IMR-90 (cell line): Measurements from ENCODE around the gene CD276. TPM values are rescaled to one million over a fixed set of nuclear protein-coding genes. Genes with fewer than 3 reads are reported as not detected.

Experiments
- ATAC-seq: fragments of 200-7000 bp; cut with Tn5 transposase; 2 replicates; pipeline ENCODE4 v1.9.1; 2020; ENCODE audit warnings: low read depth, mild to moderate bottlenecking, moderate library complexity
- BruUV-seq: library from RNA; stranded (reverse); fragments of 400-500 nt; replicated peaks from 2 replicates; lab custom pipeline; 2021; lab: Mats Ljungman, UMichigan
- CTCF ChIA-PET: fragments of 300-600 bp; formaldehyde crosslinking; extraction: SDS; loops from one replicate; lab custom pipeline; 2021; ENCODE audit warnings: antibody characterized with exemption; lab: Yijun Ruan, JAX
- POLR2A ChIA-PET: fragments of 300-600 bp; sonication (Branson Sonifier 250); formaldehyde crosslinking; loops from one replicate; lab custom pipeline; 2022; ENCODE audit warnings: antibody characterized with exemption; ENCODE audit not compliant: unreplicated experiment; lab: Charles Lee
- DNase-seq: peaks from one replicate; pipeline ENCODE4 v3.0.0; 2013
- H2AFZ ChIP-seq: replicated peaks from 2 replicates; pipeline ENCODE3; 2013; ENCODE audit warnings: low read length, mild to moderate bottlenecking; ENCODE audit not compliant: poor library complexity
- H2AK5ac ChIP-seq: 2 replicates; pipeline ENCODE4 v1.6.1; 2013; ENCODE audit warnings: low read depth, low read length, inconsistent platforms
- H2AK9ac ChIP-seq: replicated peaks from 2 replicates; pipeline ENCODE3; 2013; ENCODE audit warnings: mild to moderate bottlenecking, low read depth, low read length, moderate library complexity; ENCODE audit not compliant: poor library complexity
- H2BK120ac ChIP-seq: 2 replicates; pipeline ENCODE4 v1.6.1; 2013; ENCODE audit warnings: low read depth, low read length, inconsistent platforms
- H2BK15ac ChIP-seq: 3 replicates; pipeline ENCODE4 v1.6.1; 2013; ENCODE audit warnings: low read depth, low read length, inconsistent platforms
- H2BK20ac ChIP-seq: 2 replicates; pipeline ENCODE4 v1.6.1; 2013; ENCODE audit warnings: low read depth, mild to moderate bottlenecking, inconsistent platforms, low read length, moderate library complexity
- H2BK5ac ChIP-seq: 2 replicates; pipeline ENCODE4 v1.6.1; 2013; ENCODE audit warnings: mild to moderate bottlenecking, low read depth, low read length, inconsistent platforms; ENCODE audit not compliant: poor library complexity, severe bottlenecking
- H3K14ac ChIP-seq: replicated peaks from 2 replicates; pipeline ENCODE4 v1.6.1; 2013; ENCODE audit warnings: low read depth, low read length, inconsistent platforms
- H3K18ac ChIP-seq: 2 replicates; pipeline ENCODE4 v1.6.1; 2013; ENCODE audit warnings: low read depth, low read length, control low read depth
- H3K23ac ChIP-seq: 2 replicates; pipeline ENCODE4 v1.6.1; 2013; ENCODE audit warnings: low read depth, low read length, inconsistent platforms
- H3K27ac ChIP-seq: 2 replicates; pipeline ENCODE4 v1.5.1; 2013; ENCODE audit warnings: mild to moderate bottlenecking, control low read depth, low read length; ENCODE audit not compliant: insufficient read depth
- H3K27me3 ChIP-seq: 2 replicates; pipeline ENCODE4 v1.6.1; 2013; ENCODE audit warnings: low read length; ENCODE audit not compliant: control insufficient read depth, insufficient read depth
- H3K36me3 ChIP-seq: 2 replicates; pipeline ENCODE4 v1.6.1; 2013; ENCODE audit warnings: low read length, mixed read lengths; ENCODE audit not compliant: control insufficient read depth, insufficient read depth
- H3K4ac ChIP-seq: 2 replicates; pipeline ENCODE4 v1.6.1; 2013; ENCODE audit warnings: low read depth, low read length, inconsistent platforms
- H3K4me1 ChIP-seq: 2 replicates; pipeline ENCODE4 v1.6.1; 2013; ENCODE audit warnings: low read length, mixed read lengths; ENCODE audit not compliant: control insufficient read depth, insufficient read depth
- H3K4me2 ChIP-seq: 2 replicates; pipeline ENCODE4 v1.6.1; 2013; ENCODE audit warnings: low read depth, mild to moderate bottlenecking, control low read depth, low read length, moderate library complexity
- H3K4me3 ChIP-seq: 2 replicates; pipeline ENCODE4 v1.5.1; 2013; ENCODE audit warnings: low read depth, mild to moderate bottlenecking, control low read depth, low read length, moderate library complexity; ENCODE audit not compliant: insufficient read depth
- H3K56ac ChIP-seq: 2 replicates; pipeline ENCODE4 v1.6.1; 2013; ENCODE audit warnings: low read length, inconsistent platforms; ENCODE audit not compliant: insufficient read depth; ENCODE audit errors: extremely low read depth
- H3K79me1 ChIP-seq, 2 experiments: 2 replicates each; pipeline ENCODE4 v1.6.1; 2013; ENCODE audit warnings: low read length in 2 of 2, inconsistent platforms in 1 of 2, low read depth in 1 of 2
- H3K9ac ChIP-seq: 2 replicates; pipeline ENCODE4 v1.6.1; 2013; ENCODE audit warnings: low read depth, low read length, control low read depth
- H3K9me1 ChIP-seq: 2 replicates; pipeline ENCODE4 v1.6.1; 2013; ENCODE audit warnings: low read length, inconsistent platforms; ENCODE audit not compliant: insufficient read depth
- H3K9me3 ChIP-seq: 2 replicates; pipeline ENCODE4 v1.6.1; 2013; ENCODE audit warnings: low read length; ENCODE audit not compliant: control insufficient read depth, insufficient read depth
- H4K20me1 ChIP-seq: 2 replicates; pipeline ENCODE4 v1.6.1; 2013; ENCODE audit warnings: low read length, inconsistent platforms; ENCODE audit not compliant: insufficient read depth
- H4K5ac ChIP-seq: 2 replicates; pipeline ENCODE4 v1.6.1; 2013; ENCODE audit warnings: mild to moderate bottlenecking, low read depth, low read length, control low read depth
- H4K8ac ChIP-seq, 2 experiments: 2 replicates each; pipeline ENCODE4 v1.6.1; 2013; ENCODE audit warnings: low read depth in 2 of 2, low read length in 2 of 2, control low read depth in 1 of 2, inconsistent platforms in 1 of 2
- H4K91ac ChIP-seq: 2 replicates; pipeline ENCODE4 v1.6.1; 2013; ENCODE audit warnings: low read depth, low read length, inconsistent platforms; ENCODE audit not compliant: insufficient read depth
- BHLHE40 ChIP-seq: fragments of 150-350 bp; IDR thresholded peaks from 2 replicates; pipeline ENCODE4 v1.6.1; 2016; ENCODE audit warnings: mild to moderate bottlenecking, low read depth, low read length
- CHD1 ChIP-seq: IDR thresholded peaks from 2 replicates; pipeline ENCODE4 v1.6.1; 2012; ENCODE audit warnings: low read depth, low read length, improper control_type of control experiment
- CTCF ChIP-seq: conservative IDR thresholded peaks from 2 replicates; pipeline ENCODE4 v1.5.1; 2012; ENCODE audit warnings: mild to moderate bottlenecking, low read depth, low read length, improper control_type of control experiment
- FOS ChIP-seq: fragments of 150-350 bp; IDR thresholded peaks from 2 replicates; pipeline ENCODE4 v1.6.1; 2016; ENCODE audit warnings: low read depth, low read length
- MAFK ChIP-seq: IDR thresholded peaks from 2 replicates; pipeline ENCODE4 v1.6.1; 2012; ENCODE audit warnings: low read depth, low read length, improper control_type of control experiment
- MAZ ChIP-seq: IDR thresholded peaks from 2 replicates; pipeline ENCODE4 v1.6.1; 2012; ENCODE audit warnings: low read depth, mild to moderate bottlenecking, low read length, improper control_type of control experiment, moderate library complexity, borderline replicate concordance
- MXI1 ChIP-seq: IDR thresholded peaks from 2 replicates; pipeline ENCODE4 v1.6.1; 2012; ENCODE audit warnings: low read depth, mild to moderate bottlenecking, low read length, moderate library complexity, borderline replicate concordance
- NFE2L2 ChIP-seq: fragments of 150-350 bp; IDR thresholded peaks from 2 replicates; pipeline ENCODE4 v1.6.1; 2016; ENCODE audit warnings: low read depth, mild to moderate bottlenecking, low read length
- POLR2A ChIP-seq: IDR thresholded peaks from 2 replicates; pipeline ENCODE4 v1.6.1; 2012; ENCODE audit warnings: mild to moderate bottlenecking, low read depth, low read length
- RAD21 ChIP-seq: IDR thresholded peaks from 2 replicates; pipeline ENCODE4 v1.6.1; 2012; ENCODE audit warnings: low read length, improper control_type of control experiment
- RCOR1 ChIP-seq: IDR thresholded peaks from 2 replicates; pipeline ENCODE4 v1.6.1; 2012; ENCODE audit warnings: mild to moderate bottlenecking, low read length, improper control_type of control experiment; ENCODE audit not compliant: insufficient replicate concordance
- RFX5 ChIP-seq: IDR thresholded peaks from 2 replicates; pipeline ENCODE4 v1.8.0; 2012; ENCODE audit warnings: low read depth, mild to moderate bottlenecking, low read length, moderate library complexity
- SMC3 ChIP-seq: fragments of 150-350 bp; IDR thresholded peaks from 2 replicates; pipeline ENCODE4 v1.6.1; 2016; ENCODE audit warnings: low read depth, mild to moderate bottlenecking, antibody characterized with exemption, low read length, moderate library complexity
- whole genome bisulfite sequencing, 2 experiments: methylation state at CpG; one replicate each; pipeline versions ENCODE4 v1.1.5 to v1.1.7; 2013; ENCODE audit warnings: missing lambda C conversion rate in 2 of 2; ENCODE audit not compliant: insufficient read length in 1 of 2; ENCODE audit errors: extremely low coverage in 2 of 2; 5-methylcytosine and 5-hydroxymethylcytosine counted together
- dilution Hi-C: fragments of 300-500 bp; cut with HindIII; formaldehyde crosslinking; loops from one replicate; pipeline ENCODE4 v1.14.3; 2018; ENCODE audit warnings: low sequenced_read_pairs; ENCODE audit not compliant: unreplicated experiment
- in situ Hi-C: fragments of 300-500 bp; cut with MboI; formaldehyde crosslinking; loops from 3 replicates; pipeline ENCODE4 v1.14.3; 2019; ENCODE audit warnings: low sequenced_read_pairs, inconsistent platforms, mixed read lengths
- intact Hi-C: fragments of 100-400 bp; cut with micrococcal nuclease; formaldehyde crosslinking; loops from 2 replicates; pipeline ENCODE4 v1.10.0; 2022
- polyA plus RNA-seq, 3 experiments: library from polyadenylated mRNA; depleted of rRNA; stranded (reverse); fragments of >200 nt; gene quantifications; 2 replicates each; pipeline ENCODE4 v1.2.3, GENCODE V29; 2012; ENCODE audit warnings: low replicate concordance in 1 of 3
- total RNA-seq: library from RNA; depleted of rRNA; stranded (reverse); fragments of >200 nt; gene quantifications from 2 replicates; pipeline ENCODE4 v1.2.3, GENCODE V29; 2012
- TF ChIP-seq, protein P1 (sequence below): fragments of 150-350 bp; IDR thresholded peaks from 2 replicates; pipeline ENCODE4 v1.6.1; 2017; ENCODE audit warnings: mild to moderate bottlenecking, antibody characterized with exemption, low read length, low read depth
- TF ChIP-seq, protein P2 (sequence below): fragments of 150-350 bp; IDR thresholded peaks from 2 replicates; pipeline ENCODE4 v1.6.1; 2016; ENCODE audit warnings: low read depth, mild to moderate bottlenecking, low read length, moderate library complexity, borderline replicate concordance

CD276 gene
- total and polyA plus RNA-seq, 2 of the 4 experiments (the other 2 are of a cell fraction), result 30.8 to 149 TPM

GRCh38 chr15:73722425-73722824, 38.2 kb downstream of the CD276 start:
- no peak overlapping the region for H3K9ac ChIP-seq
- ChIA-PET CTCF (interaction anchor here (0.6 kb wide), 1 partner anchor 9 kb away, joined by 3 read pairs; no protein-coding TSS in a partner anchor), POLR2A (interaction anchor here (0.6 kb wide), 1 partner anchor 12 kb away, joined by 12 read pairs; no protein-coding TSS in a partner anchor)
- no peak for DNase-seq
- H4K8ac ChIP-seq, result no peak overlapping the region
- TF ChIP-seq MAFK, result no peak
- no peak for TF ChIP-seq POLR2A
- TF ChIP-seq NFE2L2, result no peak
- TF ChIP-seq RFX5, result no peak
- no peak for TF ChIP-seq MXI1
- TF ChIP-seq CTCF, result no peak
- TF ChIP-seq RCOR1, result no peak
- no peak for TF ChIP-seq MAZ
- no peak for TF ChIP-seq CHD1
- TF ChIP-seq BHLHE40, result no peak
- TF ChIP-seq, protein P1, sequence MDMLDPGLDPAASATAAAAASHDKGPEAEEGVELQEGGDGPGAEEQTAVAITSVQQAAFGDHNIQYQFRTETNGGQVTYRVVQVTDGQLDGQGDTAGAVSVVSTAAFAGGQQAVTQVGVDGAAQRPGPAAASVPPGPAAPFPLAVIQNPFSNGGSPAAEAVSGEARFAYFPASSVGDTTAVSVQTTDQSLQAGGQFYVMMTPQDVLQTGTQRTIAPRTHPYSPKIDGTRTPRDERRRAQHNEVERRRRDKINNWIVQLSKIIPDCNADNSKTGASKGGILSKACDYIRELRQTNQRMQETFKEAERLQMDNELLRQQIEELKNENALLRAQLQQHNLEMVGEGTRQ, result no peak
- no peak for TF ChIP-seq RAD21
- no peak for TF ChIP-seq SMC3
- no peak for TF ChIP-seq FOS
- TF ChIP-seq, protein P2, sequence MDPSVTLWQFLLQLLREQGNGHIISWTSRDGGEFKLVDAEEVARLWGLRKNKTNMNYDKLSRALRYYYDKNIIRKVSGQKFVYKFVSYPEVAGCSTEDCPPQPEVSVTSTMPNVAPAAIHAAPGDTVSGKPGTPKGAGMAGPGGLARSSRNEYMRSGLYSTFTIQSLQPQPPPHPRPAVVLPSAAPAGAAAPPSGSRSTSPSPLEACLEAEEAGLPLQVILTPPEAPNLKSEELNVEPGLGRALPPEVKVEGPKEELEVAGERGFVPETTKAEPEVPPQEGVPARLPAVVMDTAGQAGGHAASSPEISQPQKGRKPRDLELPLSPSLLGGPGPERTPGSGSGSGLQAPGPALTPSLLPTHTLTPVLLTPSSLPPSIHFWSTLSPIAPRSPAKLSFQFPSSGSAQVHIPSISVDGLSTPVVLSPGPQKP, result no peak
- no peak overlapping the region for H3K4ac ChIP-seq
- H3K14ac ChIP-seq, result no peak overlapping the region
- intact Hi-C loops (no loop called here), in situ Hi-C loops (no loop called here), dilution Hi-C loops (no loop called here)
- H3K23ac ChIP-seq, result no peak overlapping the region
- no peak overlapping the region for H3K4me3 ChIP-seq
- BruUV-seq, result no TSS peak
- H3K56ac ChIP-seq, result no peak overlapping the region
- H3K4me1 ChIP-seq, result no peaks in the 10 kb centered on the region; the same call in 1 of the 2 replicates
- no peaks in the 10 kb centered on the region for H3K9me3 ChIP-seq
- H3K9me1 ChIP-seq, result no peaks in the 10 kb centered on the region
- H3K27me3 ChIP-seq, result peaks cover 46% of the 10 kb centered on the region
- no peak overlapping the region for H3K27ac ChIP-seq
- H2BK5ac ChIP-seq, result no peak overlapping the region
- H4K20me1 ChIP-seq, result no peaks in the 10 kb centered on the region; the same call in 1 of the 2 replicates
- no peak for ATAC-seq
- H4K91ac ChIP-seq, result no peak overlapping the region
- H2BK20ac ChIP-seq, result no peak overlapping the region
- H3K4me2 ChIP-seq, result no peak overlapping the region
- H2BK120ac ChIP-seq, result no peak overlapping the region
- no peak overlapping the region for H4K5ac ChIP-seq
- H3K36me3 ChIP-seq, result no peaks in the 10 kb centered on the region
- 67% methylated on average over 1 of the region's 3 CpGs; no CpG with 5 or more reads in 1 of the 2 experiments for WGBS, 2 experiments
- H2AK5ac ChIP-seq, result no peak overlapping the region
- no peak overlapping the region for H2AK9ac ChIP-seq
- H2BK15ac ChIP-seq, result no peak overlapping the region
- no peak overlapping the region for H3K18ac ChIP-seq
- H2AFZ ChIP-seq, result no peak overlapping the region
- no peaks in the 10 kb centered on the region for H3K79me1 ChIP-seq
